Mesendoderm (in vitro differentiated cells): ENCODE measurements around the gene SLC16A3.
A peak's percentile ranks its signal among the peaks of the same experiment; 100 is the strongest.

Experiments used
- DNase-seq: peaks from one replicate; pipeline ENCODE4 v3.0.0; 2013
- H2AK5ac ChIP-seq: 2 replicates; pipeline ENCODE4 v1.6.1; 2013; ENCODE audit warnings: low read length, inconsistent platforms
- H2BK120ac ChIP-seq: 2 replicates; pipeline ENCODE4 v1.6.1; 2013; ENCODE audit warnings: low read depth, mild to moderate bottlenecking, low read length, moderate library complexity, mixed read lengths
- H2BK15ac ChIP-seq: replicated peaks from 2 replicates; pipeline ENCODE4 v1.6.1; 2013; ENCODE audit warnings: low read depth, mild to moderate bottlenecking, moderate library complexity
- H2BK5ac ChIP-seq: 2 replicates; pipeline ENCODE4 v1.6.1; 2013; ENCODE audit warnings: low read length, inconsistent platforms
- H3K18ac ChIP-seq: 2 replicates; pipeline ENCODE4 v1.6.1; 2013; ENCODE audit warnings: mild to moderate bottlenecking, low read length, mixed read lengths
- H3K23ac ChIP-seq: one replicate; pipeline ENCODE4 v1.6.1; 2013; ENCODE audit warnings: low read length
- H3K27ac ChIP-seq: 2 replicates; pipeline ENCODE4 v1.5.1; 2013; ENCODE audit warnings: low read depth, mild to moderate bottlenecking, inconsistent platforms, low read length, moderate library complexity
- H3K27me3 ChIP-seq: 2 replicates; pipeline ENCODE4 v1.6.1; 2013; ENCODE audit warnings: low read length, control low read depth, mild to moderate bottlenecking, inconsistent platforms; ENCODE audit not compliant: insufficient read depth, poor library complexity
- H3K36me3 ChIP-seq: 2 replicates; pipeline ENCODE4 v1.6.1; 2013; ENCODE audit warnings: low read length, inconsistent platforms; ENCODE audit not compliant: control insufficient read depth, insufficient read depth
- H3K4ac ChIP-seq: one replicate; pipeline ENCODE4 v1.6.1; 2013; ENCODE audit warnings: low read depth, mild to moderate bottlenecking, low read length, moderate library complexity
- H3K4me1 ChIP-seq: 2 replicates; pipeline ENCODE4 v1.6.1; 2013; ENCODE audit warnings: low read depth, low read length, inconsistent platforms; ENCODE audit not compliant: control insufficient read depth
- H3K4me2 ChIP-seq: 2 replicates; pipeline ENCODE4 v1.6.1; 2013; ENCODE audit warnings: low read length
- H3K4me3 ChIP-seq: 2 replicates; pipeline ENCODE4 v1.5.1; 2013; ENCODE audit warnings: mild to moderate bottlenecking, low read length
- H3K56ac ChIP-seq: one replicate; pipeline ENCODE4 v1.6.1; 2013; ENCODE audit warnings: low read length
- H3K79me1 ChIP-seq: 2 replicates; pipeline ENCODE4 v1.6.1; 2013; ENCODE audit warnings: low read length, inconsistent platforms
- H3K79me2 ChIP-seq: 2 replicates; pipeline ENCODE4 v1.6.1; 2013; ENCODE audit warnings: mild to moderate bottlenecking, low read length; ENCODE audit not compliant: control insufficient read depth, insufficient read depth
- H3K9ac ChIP-seq: 2 replicates; pipeline ENCODE4 v1.6.1; 2013; ENCODE audit warnings: low read length, inconsistent platforms
- H4K5ac ChIP-seq: one replicate; pipeline ENCODE4 v1.6.1; 2013; ENCODE audit warnings: low read length
- H4K8ac ChIP-seq: one replicate; pipeline ENCODE4 v1.6.1; 2013; ENCODE audit warnings: low read depth, mild to moderate bottlenecking, control low read depth, low read length, moderate library complexity
- WGBS: extraction: QIAGEN DNeasy Blood & Tissue Kit; methylation state at CpG from one replicate; pipeline ENCODE4 v1.1.7; 2013; ENCODE audit warnings: low lambda C conversion rate, missing lambda C conversion rate; ENCODE audit not compliant: insufficient coverage; ENCODE audit errors: extremely low coverage; 5-methylcytosine and 5-hydroxymethylcytosine counted together

Gene SLC16A3

DNA sequence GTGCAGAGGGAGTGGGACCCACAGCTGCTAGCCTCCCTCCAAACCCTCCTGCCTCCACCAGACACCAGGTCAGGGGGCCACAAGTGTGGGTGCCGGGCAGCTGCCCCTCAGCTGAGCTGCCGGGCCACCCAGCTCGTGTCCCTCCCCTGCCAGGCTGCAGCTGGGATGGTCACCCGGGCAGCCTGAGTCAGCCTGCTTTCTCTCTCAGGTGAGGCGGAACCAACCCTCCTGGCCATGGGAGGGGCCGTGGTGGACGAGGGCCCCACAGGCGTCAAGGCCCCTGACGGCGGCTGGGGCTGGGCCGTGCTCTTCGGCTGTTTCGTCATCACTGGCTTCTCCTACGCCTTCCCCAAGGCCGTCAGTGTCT is 6.9 kb downstream of the SLC16A3 start:
- H2AK5ac ChIP-seq: no peak overlapping the region
- H3K23ac ChIP-seq: no peak overlapping the region
- no peak overlapping the region for H4K8ac ChIP-seq
- no peak overlapping the region for H3K18ac ChIP-seq
- no peak overlapping the region for H3K27ac ChIP-seq
- no peak overlapping the region for H3K4ac ChIP-seq
- H2BK5ac ChIP-seq: no peak overlapping the region
- peak overlapping the region; percentile 49 for H3K56ac ChIP-seq
- H3K79me1 ChIP-seq: peaks cover 2% of the 10 kb centered on the region
- no peaks in the 10 kb centered on the region for H3K36me3 ChIP-seq
- no peak for DNase-seq
- H4K5ac ChIP-seq: no peak overlapping the region
- H3K4me3 ChIP-seq: no peak overlapping the region
- no peaks in the 10 kb centered on the region for H3K27me3 ChIP-seq
- no peaks in the 10 kb centered on the region for H3K79me2 ChIP-seq
- H2BK15ac ChIP-seq: no peak overlapping the region
- no CpG with 5 or more reads among the region's 15 CpGs for WGBS
- no peak overlapping the region for H3K4me2 ChIP-seq
- no peaks in the 10 kb centered on the region for H3K4me1 ChIP-seq
- no peak overlapping the region for H2BK120ac ChIP-seq
- no peak overlapping the region for H3K9ac ChIP-seq

DNA sequence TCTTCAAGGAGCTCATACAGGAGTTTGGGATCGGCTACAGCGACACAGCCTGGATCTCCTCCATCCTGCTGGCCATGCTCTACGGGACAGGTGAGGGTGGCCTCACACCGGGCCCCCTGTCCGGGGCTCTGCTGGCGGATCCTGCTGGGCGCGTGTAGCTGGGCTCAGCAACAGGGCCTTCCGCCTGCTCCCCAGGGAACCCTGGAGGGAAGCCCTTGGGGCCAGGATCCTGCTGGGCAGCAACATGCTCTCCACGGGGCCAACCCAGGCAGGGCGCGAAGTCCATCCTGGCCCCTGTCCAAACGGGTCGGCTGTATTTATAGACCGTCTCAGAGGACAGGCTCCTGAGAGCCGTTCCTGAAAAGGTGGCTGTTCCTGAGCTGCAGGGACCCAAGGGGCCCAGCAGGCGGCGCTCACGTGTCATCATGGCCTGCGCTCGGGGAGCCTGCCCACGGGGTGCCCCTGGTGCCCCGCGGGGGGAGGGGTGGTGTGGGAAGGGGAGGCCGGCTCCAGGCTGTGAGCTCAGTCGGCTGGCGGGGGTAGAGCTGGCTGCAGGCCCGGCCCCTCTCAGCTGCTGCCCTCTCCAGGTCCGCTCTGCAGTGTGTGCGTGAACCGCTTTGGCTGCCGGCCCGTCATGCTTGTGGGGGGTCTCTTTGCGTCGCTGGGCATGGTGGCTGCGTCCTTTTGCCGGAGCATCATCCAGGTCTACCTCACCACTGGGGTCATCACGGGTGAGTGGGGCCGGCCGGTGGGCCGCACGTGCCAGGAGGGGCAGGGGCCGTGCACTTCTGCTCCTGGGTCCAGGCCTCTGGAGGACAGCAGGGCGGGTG is 7.5 kb downstream of the SLC16A3 start:
- Histone ChIP-seq H3K27ac (no peak overlapping the region), H3K18ac (no peak overlapping the region), H4K8ac (no peak overlapping the region), H3K4me3 (no peak overlapping the region), H3K4me2 (no peak overlapping the region), H3K9ac (no peak overlapping the region), H3K4ac (no peak overlapping the region), H4K5ac (no peak overlapping the region), H3K36me3 (no peaks in the 10 kb centered on the region), H2BK5ac (no peak overlapping the region), H2AK5ac (no peak overlapping the region), H2BK120ac (no peak overlapping the region), H3K4me1 (no peaks in the 10 kb centered on the region), H3K79me2 (no peaks in the 10 kb centered on the region), H3K23ac (no peak overlapping the region), H3K79me1 (peaks cover 2% of the 10 kb centered on the region), H3K27me3 (no peaks in the 10 kb centered on the region), H2BK15ac (no peak overlapping the region), H3K56ac (peak overlapping the region; percentile 67)
- no CpG with 5 or more reads among the region's 44 CpGs for WGBS
- peak; percentile 79 for DNase-seq

DNA sequence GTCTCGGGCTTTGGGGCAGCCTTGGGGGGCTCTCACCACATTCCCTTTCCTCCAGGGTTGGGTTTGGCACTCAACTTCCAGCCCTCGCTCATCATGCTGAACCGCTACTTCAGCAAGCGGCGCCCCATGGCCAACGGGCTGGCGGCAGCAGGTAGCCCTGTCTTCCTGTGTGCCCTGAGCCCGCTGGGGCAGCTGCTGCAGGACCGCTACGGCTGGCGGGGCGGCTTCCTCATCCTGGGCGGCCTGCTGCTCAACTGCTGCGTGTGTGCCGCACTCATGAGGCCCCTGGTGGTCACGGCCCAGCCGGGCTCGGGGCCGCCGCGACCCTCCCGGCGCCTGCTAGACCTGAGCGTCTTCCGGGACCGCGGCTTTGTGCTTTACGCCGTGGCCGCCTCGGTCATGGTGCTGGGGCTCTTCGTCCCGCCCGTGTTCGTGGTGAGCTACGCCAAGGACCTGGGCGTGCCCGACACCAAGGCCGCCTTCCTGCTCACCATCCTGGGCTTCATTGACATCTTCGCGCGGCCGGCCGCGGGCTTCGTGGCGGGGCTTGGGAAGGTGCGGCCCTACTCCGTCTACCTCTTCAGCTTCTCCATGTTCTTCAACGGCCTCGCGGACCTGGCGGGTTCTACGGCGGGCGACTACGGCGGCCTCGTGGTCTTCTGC is 8.4 kb downstream of the SLC16A3 start:
- Histone ChIP-seq H2BK5ac (no peak overlapping the region), H3K4me2 (no peak overlapping the region), H2BK15ac (no peak overlapping the region), H3K4ac (no peak overlapping the region), H3K18ac (no peak overlapping the region), H3K27me3 (no peaks in the 10 kb centered on the region), H3K79me1 (peaks cover 2% of the 10 kb centered on the region), H3K9ac (no peak overlapping the region), H2BK120ac (no peak overlapping the region), H3K56ac (no peak overlapping the region), H3K23ac (no peak overlapping the region), H2AK5ac (no peak overlapping the region), H3K4me3 (no peak overlapping the region), H4K8ac (no peak overlapping the region), H3K4me1 (no peaks in the 10 kb centered on the region), H3K36me3 (no peaks in the 10 kb centered on the region), H3K79me2 (no peaks in the 10 kb centered on the region), H4K5ac (no peak overlapping the region), H3K27ac (no peak overlapping the region)
- no CpG with 5 or more reads among the region's 59 CpGs for WGBS
- DNase-seq: no peak

DNA sequence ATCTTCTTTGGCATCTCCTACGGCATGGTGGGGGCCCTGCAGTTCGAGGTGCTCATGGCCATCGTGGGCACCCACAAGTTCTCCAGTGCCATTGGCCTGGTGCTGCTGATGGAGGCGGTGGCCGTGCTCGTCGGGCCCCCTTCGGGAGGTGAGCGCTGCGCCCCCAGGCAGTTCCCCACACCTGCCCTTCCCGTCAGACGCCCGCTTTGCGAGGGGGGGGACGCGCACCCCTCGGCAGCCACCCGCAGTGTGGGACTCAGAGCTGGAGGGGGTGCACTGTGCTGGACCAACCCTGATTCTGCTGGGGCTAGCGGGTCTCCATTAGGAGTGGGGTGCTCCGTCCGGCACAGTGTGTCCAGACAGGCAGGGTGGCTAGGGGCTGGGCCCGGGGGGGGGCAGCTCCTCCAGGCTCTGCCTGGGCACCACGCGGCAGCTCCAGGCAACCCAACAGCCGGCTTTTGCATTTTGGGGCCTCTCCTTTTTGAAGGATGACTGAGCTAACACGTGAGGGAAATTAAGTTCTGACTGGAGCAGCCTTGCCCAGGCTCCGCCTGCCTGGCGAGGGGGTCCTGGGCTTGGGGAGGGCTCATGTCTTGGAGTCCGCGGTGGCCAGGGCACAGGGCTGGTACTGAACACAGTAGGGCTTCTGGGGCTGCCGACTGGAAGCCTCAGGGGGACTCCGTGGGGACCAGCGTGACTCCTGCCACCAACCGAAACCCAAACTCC is 9.1 kb downstream of the SLC16A3 start:
- H3K27me3 ChIP-seq: no peaks in the 10 kb centered on the region
- peaks cover 1% of the 10 kb centered on the region for H3K36me3 ChIP-seq
- H2AK5ac ChIP-seq: no peak overlapping the region
- no peak overlapping the region for H3K18ac ChIP-seq
- no peak overlapping the region for H3K4me3 ChIP-seq
- no peaks in the 10 kb centered on the region for H3K4me1 ChIP-seq
- no peak overlapping the region for H2BK120ac ChIP-seq
- no peak overlapping the region for H4K5ac ChIP-seq
- no peak overlapping the region for H3K23ac ChIP-seq
- no peak overlapping the region for H3K56ac ChIP-seq
- no peak overlapping the region for H2BK15ac ChIP-seq
- no peaks in the 10 kb centered on the region for H3K79me2 ChIP-seq
- no peak overlapping the region for H2BK5ac ChIP-seq
- no peak overlapping the region for H3K9ac ChIP-seq
- H3K4ac ChIP-seq: no peak overlapping the region
- no CpG with 5 or more reads among the region's 34 CpGs for WGBS
- H3K27ac ChIP-seq: no peak overlapping the region
- DNase-seq: no peak
- H4K8ac ChIP-seq: no peak overlapping the region
- H3K79me1 ChIP-seq: peaks cover 2% of the 10 kb centered on the region
- H3K4me2 ChIP-seq: no peak overlapping the region

DNA sequence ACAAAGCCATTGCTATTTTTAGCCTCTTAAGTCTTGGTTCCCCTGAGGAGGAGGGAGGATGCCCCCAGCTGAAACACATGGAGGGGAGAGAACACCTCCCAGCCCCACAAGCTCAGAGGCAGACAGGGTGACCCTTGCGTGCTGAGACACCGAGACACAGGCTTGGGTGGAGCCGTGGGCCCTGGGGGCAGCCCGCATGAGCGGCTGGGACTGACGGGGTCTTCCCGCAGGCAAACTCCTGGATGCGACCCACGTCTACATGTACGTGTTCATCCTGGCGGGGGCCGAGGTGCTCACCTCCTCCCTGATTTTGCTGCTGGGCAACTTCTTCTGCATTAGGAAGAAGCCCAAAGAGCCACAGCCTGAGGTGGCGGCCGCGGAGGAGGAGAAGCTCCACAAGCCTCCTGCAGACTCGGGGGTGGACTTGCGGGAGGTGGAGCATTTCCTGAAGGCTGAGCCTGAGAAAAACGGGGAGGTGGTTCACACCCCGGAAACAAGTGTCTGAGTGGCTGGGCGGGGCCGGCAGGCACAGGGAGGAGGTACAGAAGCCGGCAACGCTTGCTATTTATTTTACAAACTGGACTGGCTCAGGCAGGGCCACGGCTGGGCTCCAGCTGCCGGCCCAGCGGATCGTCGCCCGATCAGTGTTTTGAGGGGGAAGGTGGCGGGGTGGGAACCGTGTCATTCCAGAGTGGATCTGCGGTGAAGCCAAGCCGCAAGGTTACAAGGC is 9.8 kb downstream of the SLC16A3 start:
- DNase-seq: no peak

More for the DNA sequence above, 9.8 kb downstream of the SLC16A3 start:
- no CpG with 5 or more reads among the region's 33 CpGs for WGBS
- no peak overlapping the region for H2BK15ac ChIP-seq
- H3K4ac ChIP-seq: no peak overlapping the region
- no peaks in the 10 kb centered on the region for H3K4me1 ChIP-seq
- no peak overlapping the region for H2AK5ac ChIP-seq
- no peak overlapping the region for H3K23ac ChIP-seq
- peaks cover 5% of the 10 kb centered on the region for H3K79me2 ChIP-seq
- peaks cover 7% of the 10 kb centered on the region for H3K36me3 ChIP-seq
- no peak overlapping the region for H4K5ac ChIP-seq
- H3K18ac ChIP-seq: no peak overlapping the region
- H3K4me3 ChIP-seq: no peak overlapping the region
- no peak overlapping the region for H4K8ac ChIP-seq
- no peak overlapping the region for H3K4me2 ChIP-seq
- H3K56ac ChIP-seq: no peak overlapping the region
- H3K27ac ChIP-seq: no peak overlapping the region
- H3K27me3 ChIP-seq: no peaks in the 10 kb centered on the region
- no peak overlapping the region for H3K9ac ChIP-seq
- no peak overlapping the region for H2BK120ac ChIP-seq
- peaks cover 8% of the 10 kb centered on the region for H3K79me1 ChIP-seq
- no peak overlapping the region for H2BK5ac ChIP-seq
